ENCODE results near the gene PDE4DIP. TPM values are rescaled to one million over a fixed set of nuclear protein-coding genes. Genes with fewer than 3 reads are reported as not detected.
"Not testable (repeated sequence)": the region's sequence is repeated elsewhere in the genome, so short reads cannot be mapped to it uniquely, and the experiment has no call there.

The PDE4DIP gene
- total RNA-seq, 3 donors from 2014 or later, result 8.5 to 13.7 (median 12.5) TPM

GRCh38 chr1:148921047-148921446 lies 76.8 kb downstream of the PDE4DIP start:
- ATAC-seq; H3K4me3 Mint-ChIP-seq; H3K9me3 Mint-ChIP-seq; DNase-seq; H3K36me3 Mint-ChIP-seq (ENCODE audit: insufficient read depth); H3K4me1 Mint-ChIP-seq (ENCODE audit: low read depth); H3K27me3 Mint-ChIP-seq (ENCODE audit: low read depth): not testable (repeated sequence)

- H3K9me3 Mint-ChIP-seq; ATAC-seq; H3K4me3 Mint-ChIP-seq; H3K36me3 Mint-ChIP-seq (ENCODE audit: insufficient read depth); H3K4me1 Mint-ChIP-seq (ENCODE audit: low read depth); DNase-seq; H3K27me3 Mint-ChIP-seq (ENCODE audit: low read depth): not testable (repeated sequence)
Observed at GRCh38 chr1:148923798-148924197, 79.6 kb downstream of the PDE4DIP start.

- not testable (repeated sequence) for H3K4me1 Mint-ChIP-seq (ENCODE audit: low read depth); DNase-seq; ATAC-seq; H3K9me3 Mint-ChIP-seq; H3K27me3 Mint-ChIP-seq (ENCODE audit: low read depth); H3K36me3 Mint-ChIP-seq (ENCODE audit: insufficient read depth); H3K4me3 Mint-ChIP-seq
Observed at GRCh38 chr1:148927645-148928044, 83.4 kb downstream of the PDE4DIP start.

- not testable (repeated sequence) for H3K9me3 Mint-ChIP-seq; ATAC-seq; DNase-seq; H3K4me1 Mint-ChIP-seq (ENCODE audit: low read depth); H3K4me3 Mint-ChIP-seq; H3K27me3 Mint-ChIP-seq (ENCODE audit: low read depth); H3K36me3 Mint-ChIP-seq (ENCODE audit: insufficient read depth)
Observed at GRCh38 chr1:148929253-148929652, 85.0 kb downstream of the PDE4DIP start.

GRCh38 chr1:148935381-148936002 lies 91.3 kb downstream of the PDE4DIP start:
- not testable (repeated sequence) for H3K4me3 Mint-ChIP-seq; ATAC-seq; H3K9me3 Mint-ChIP-seq; DNase-seq; H3K27me3 Mint-ChIP-seq (ENCODE audit: low read depth); H3K36me3 Mint-ChIP-seq (ENCODE audit: insufficient read depth); H3K4me1 Mint-ChIP-seq (ENCODE audit: low read depth)

GRCh38 chr1:148942906-148943305 lies 98.7 kb downstream of the PDE4DIP start:
- not testable (repeated sequence) for ATAC-seq; H3K4me3 Mint-ChIP-seq; H3K4me1 Mint-ChIP-seq (ENCODE audit: low read depth)

GRCh38 chr1:148945130-148945529 lies 100.9 kb downstream of the PDE4DIP start:
- not testable (repeated sequence) for H3K4me3 Mint-ChIP-seq; H3K4me1 Mint-ChIP-seq (ENCODE audit: low read depth); H3K36me3 Mint-ChIP-seq (ENCODE audit: insufficient read depth); H3K27me3 Mint-ChIP-seq (ENCODE audit: low read depth); DNase-seq; H3K9me3 Mint-ChIP-seq; ATAC-seq

More at GRCh38 chr1:148942906-148943305, 98.7 kb downstream of the PDE4DIP start:
- H3K36me3 Mint-ChIP-seq (ENCODE audit: insufficient read depth); H3K9me3 Mint-ChIP-seq; H3K27me3 Mint-ChIP-seq (ENCODE audit: low read depth); DNase-seq: not testable (repeated sequence)

GRCh38 chr1:148948768-148949167 lies 104.5 kb downstream of the PDE4DIP start:
- H3K9me3 Mint-ChIP-seq; H3K36me3 Mint-ChIP-seq (ENCODE audit: insufficient read depth); H3K27me3 Mint-ChIP-seq (ENCODE audit: low read depth); H3K4me1 Mint-ChIP-seq (ENCODE audit: low read depth); ATAC-seq; DNase-seq; H3K4me3 Mint-ChIP-seq: not testable (repeated sequence)

GRCh38 chr1:148951336-148952227 lies 107.4 kb downstream of the PDE4DIP start:
- peak; percentile 74 to 80 for ATAC-seq
- DNase-seq, result peak; percentile 60
- H3K36me3 Mint-ChIP-seq (ENCODE audit: insufficient read depth); H3K27me3 Mint-ChIP-seq (ENCODE audit: low read depth); H3K9me3 Mint-ChIP-seq: not testable (repeated sequence)
- Mint-ChIP-seq H3K4me1 (ENCODE audit: low read depth) (peaks cover 12% of the 10 kb centered on the region), H3K4me3 (peak overlapping the region; percentile 86)

GRCh38 chr1:148952253-148952937 lies 108.2 kb downstream of the PDE4DIP start:
- DNase-seq, result peak; percentile 37
- H3K36me3 Mint-ChIP-seq (ENCODE audit: insufficient read depth); H3K9me3 Mint-ChIP-seq; H3K27me3 Mint-ChIP-seq (ENCODE audit: low read depth): not testable (repeated sequence)
- Mint-ChIP-seq H3K4me1 (ENCODE audit: low read depth) (peaks cover 12% of the 10 kb centered on the region), H3K4me3 (peak overlapping the region; percentile 86)
- peak; percentile 81 to 86 for ATAC-seq

GRCh38 chr1:148952938-148953616 lies 108.8 kb downstream of the PDE4DIP start:
- H3K9me3 Mint-ChIP-seq; DNase-seq; H3K27me3 Mint-ChIP-seq (ENCODE audit: low read depth); H3K36me3 Mint-ChIP-seq (ENCODE audit: insufficient read depth): not testable (repeated sequence)
- peaks cover 12% of the 10 kb centered on the region for H3K4me1 Mint-ChIP-seq (ENCODE audit: low read depth)
- peak overlapping the region; percentile 83 for H3K4me3 Mint-ChIP-seq
- ATAC-seq, result peak; percentile 4 to 8

GRCh38 chr1:148953730-148954129 lies 109.5 kb downstream of the PDE4DIP start:
- H3K27me3 Mint-ChIP-seq (ENCODE audit: low read depth); ATAC-seq; DNase-seq; H3K36me3 Mint-ChIP-seq (ENCODE audit: insufficient read depth); H3K9me3 Mint-ChIP-seq: not testable (repeated sequence)
- Mint-ChIP-seq H3K4me1 (ENCODE audit: low read depth) (peaks cover 14% of the 10 kb centered on the region), H3K4me3 (peak overlapping the region; percentile 75)

GRCh38 chr1:148958343-148958742 lies 114.1 kb downstream of the PDE4DIP start:
- ATAC-seq, result not testable (repeated sequence)
- H3K4me3 Mint-ChIP-seq, result peak overlapping the region; percentile 62

More at GRCh38 chr1:148958343-148958742, 114.1 kb downstream of the PDE4DIP start:
- H3K4me1 Mint-ChIP-seq (ENCODE audit: low read depth); H3K27me3 Mint-ChIP-seq (ENCODE audit: low read depth); H3K36me3 Mint-ChIP-seq (ENCODE audit: insufficient read depth); DNase-seq; H3K9me3 Mint-ChIP-seq: not testable (repeated sequence)
